Sciatic nerve (tissue), 2 donors: Measurements from ENCODE around the gene NPC1. TPM values are rescaled to one million over a fixed set of nuclear protein-coding genes. Genes with fewer than 3 reads are reported as not detected.
A peak's percentile ranks its signal among the peaks of the same experiment; 100 is the strongest.
"Not testable (repeated sequence)": the region's sequence is repeated elsewhere in the genome, so short reads cannot be mapped to it uniquely, and the experiment has no call there.

Experiments
- ATAC-seq: fragments of 200-7000 bp; cut with Tn5 transposase; one replicate; pipeline ENCODE4 v1.9.1; 2020; ENCODE audit warnings: mild to moderate bottlenecking, moderate library complexity
- DNase-seq: peaks from one replicate; pipeline ENCODE4 v3.0.0-alpha.2; 2020; ENCODE audit warnings: low spot score
- intact Hi-C: fragments of 100-400 bp; cut with DNase I; formaldehyde crosslinking; loops from one replicate; pipeline ENCODE4 v1.14.2; 2022
- total RNA-seq: library from RNA; stranded (reverse); fragmentation: NEBNext Ultra II Directional; extraction: Animal tissue kit (Norgen Biotek cat#: 25700); gene quantifications from one replicate; pipeline ENCODE4 v1.2.1, GENCODE V29; 2021
- donor health status: DM: no; HTN: no; CAD: no.
- donor health status: DM: no; HTN: no; CAD: no.

Gene NPC1
- total RNA-seq, 1 donor from 2014 or later, result 77.3 TPM

DNA sequence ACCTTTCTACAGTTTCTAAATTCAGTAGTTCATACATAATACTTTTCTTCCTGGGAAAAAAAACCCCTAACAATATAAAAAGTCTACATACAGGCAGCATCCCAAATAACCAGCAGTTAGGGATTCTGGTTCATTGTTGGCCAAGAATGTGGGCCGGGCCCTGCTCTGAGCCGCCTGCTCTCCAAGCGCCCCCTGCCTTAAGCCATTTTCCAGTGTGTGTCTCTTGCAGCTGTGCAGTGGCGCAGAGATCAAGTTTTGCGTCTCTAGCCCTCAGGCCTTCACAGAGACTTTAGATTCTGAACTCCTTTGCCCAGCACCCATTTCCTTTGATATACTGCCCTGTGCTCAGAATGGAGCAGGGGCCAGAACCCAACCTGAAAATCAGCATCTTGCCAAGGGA, 50.1 kb downstream of the NPC1 start:
- DNase-seq, result no peak
- no peak for ATAC-seq
- intact Hi-C loops, result no loop called here

DNA sequence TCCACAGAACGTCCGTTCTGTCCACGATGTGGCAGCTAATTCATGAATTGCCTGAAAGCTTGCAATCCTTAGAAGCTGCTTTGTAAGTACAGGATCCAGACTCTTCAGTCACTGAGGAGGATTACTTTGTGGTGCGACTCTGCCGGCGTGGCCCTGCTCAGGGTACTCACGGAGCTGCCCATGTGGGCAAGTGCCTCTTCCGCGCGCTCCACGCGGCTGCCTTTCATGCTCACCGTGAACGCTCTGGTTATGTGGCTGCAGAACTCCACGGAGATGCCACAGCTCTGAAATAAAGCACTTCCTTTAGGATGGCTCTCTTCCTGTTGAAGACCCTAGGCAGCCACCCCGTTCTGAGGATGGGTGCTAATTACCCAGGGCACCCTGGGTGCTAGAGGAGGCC, 52.0 kb downstream of the NPC1 start:
- intact Hi-C loops, result no loop called here
- ATAC-seq, result no peak
- no peak for DNase-seq

- intact Hi-C loops, result no loop called here
- ATAC-seq (no peak), DNase-seq (no peak)
Observed at GRCh38 chr18:23532848-23533247, 53.5 kb downstream of the NPC1 start.

GRCh38 chr18:23531912-23532311, 54.4 kb downstream of the NPC1 start:
- DNase-seq, result no peak
- intact Hi-C loops, result no loop called here
- no peak for ATAC-seq

GRCh38 chr18:23530195-23530594, 56.1 kb downstream of the NPC1 start:
- ATAC-seq, result no peak
- DNase-seq, result no peak
- intact Hi-C loops, result no loop called here

GRCh38 chr18:23529604-23530003, 56.7 kb downstream of the NPC1 start:
- intact Hi-C loops, result no loop called here

GRCh38 chr18:23528580-23529472, 57.5 kb downstream of the NPC1 start:
- no peak for DNase-seq
- ATAC-seq, result peak; percentile 90
- intact Hi-C loops, result no loop called here

More at GRCh38 chr18:23529604-23530003, 56.7 kb downstream of the NPC1 start:
- no peak for DNase-seq
- ATAC-seq, result no peak

- no peak for ATAC-seq
- intact Hi-C loops, result no loop called here
- DNase-seq, result no peak
Observed at GRCh38 chr18:23526501-23527063, 59.7 kb downstream of the NPC1 start.

DNA sequence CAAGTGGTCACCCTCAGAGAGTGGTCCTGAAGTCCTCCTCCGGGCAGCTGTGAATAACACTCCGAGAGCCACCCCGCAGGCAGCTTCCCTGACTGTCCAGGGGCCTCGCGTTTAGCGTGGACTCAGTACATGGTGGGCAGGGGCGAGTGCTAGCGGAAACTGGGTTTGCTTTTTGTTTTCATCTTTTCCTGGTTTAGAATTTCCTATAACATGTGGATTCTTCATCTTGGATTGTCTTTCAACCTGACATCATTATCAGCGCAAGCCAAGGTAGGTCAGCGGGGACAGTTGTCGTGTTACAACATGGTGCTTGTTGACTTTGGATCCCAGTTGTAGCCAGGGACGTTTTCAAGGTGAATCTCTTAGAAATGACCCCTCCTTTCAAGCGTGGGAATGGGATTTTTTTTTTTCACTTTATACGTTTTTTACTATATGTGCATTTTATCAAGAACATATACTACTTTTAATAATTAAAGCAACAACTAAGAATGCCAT, 62.0 kb downstream of the NPC1 start:
- no peak for ATAC-seq
- DNase-seq, result no peak
- intact Hi-C loops, result no loop called here

GRCh38 chr18:23523429-23524212, 62.7 kb downstream of the NPC1 start:
- intact Hi-C loops, result no loop called here
- DNase-seq, result no peak
- no peak for ATAC-seq

- DNase-seq (no peak), ATAC-seq (peak; percentile 42)
- intact Hi-C loops, result no loop called here
Observed at GRCh38 chr18:23521907-23522306, 64.4 kb downstream of the NPC1 start.

DNA sequence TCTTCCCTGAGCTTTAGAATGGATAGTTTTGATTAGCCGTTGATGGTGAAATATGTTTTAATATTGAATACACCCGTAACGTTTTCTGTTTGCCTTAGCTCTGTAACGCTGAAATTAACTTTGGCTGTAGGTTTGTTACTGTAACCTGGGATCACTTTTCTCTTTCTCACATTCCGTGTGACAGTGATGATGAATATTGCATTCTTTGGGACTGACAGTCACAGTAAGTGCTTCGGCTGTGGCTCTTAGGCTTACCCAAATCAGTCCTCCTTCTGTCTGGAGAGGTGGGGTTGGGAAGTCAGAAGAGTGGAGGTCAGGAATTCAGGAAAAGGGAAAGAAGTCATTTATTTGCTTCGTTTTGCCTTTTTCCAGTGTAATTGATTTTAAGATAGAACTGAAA, 65.0 kb downstream of the NPC1 start:
- DNase-seq (no peak), ATAC-seq (no peak)
- intact Hi-C loops, result no loop called here

DNA sequence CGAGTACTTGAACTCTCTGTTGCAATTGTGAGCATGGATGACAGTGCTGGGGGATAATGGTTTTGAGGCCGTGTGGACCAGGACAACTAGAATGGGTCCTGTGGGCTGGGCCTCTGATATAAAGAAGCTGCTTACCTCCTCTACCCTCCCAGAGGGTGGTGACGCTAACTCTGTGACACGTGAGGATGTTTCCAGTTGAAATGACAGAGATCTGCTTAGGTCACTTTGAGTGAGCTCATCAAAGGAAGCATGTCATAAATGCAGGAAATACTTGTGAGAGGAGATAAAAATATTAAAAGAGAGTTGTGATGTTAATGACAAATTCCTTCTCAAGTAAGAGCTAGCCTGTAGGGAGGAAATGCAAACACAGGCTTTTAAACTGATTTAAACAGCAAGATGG, 66.6 kb downstream of the NPC1 start:
- ATAC-seq (no peak), DNase-seq (no peak)
- intact Hi-C loops, result loop anchor here (10.0 kb wide), 1 partner anchor 65 kb away; the partner anchor contains the start of gene NPC1

DNA sequence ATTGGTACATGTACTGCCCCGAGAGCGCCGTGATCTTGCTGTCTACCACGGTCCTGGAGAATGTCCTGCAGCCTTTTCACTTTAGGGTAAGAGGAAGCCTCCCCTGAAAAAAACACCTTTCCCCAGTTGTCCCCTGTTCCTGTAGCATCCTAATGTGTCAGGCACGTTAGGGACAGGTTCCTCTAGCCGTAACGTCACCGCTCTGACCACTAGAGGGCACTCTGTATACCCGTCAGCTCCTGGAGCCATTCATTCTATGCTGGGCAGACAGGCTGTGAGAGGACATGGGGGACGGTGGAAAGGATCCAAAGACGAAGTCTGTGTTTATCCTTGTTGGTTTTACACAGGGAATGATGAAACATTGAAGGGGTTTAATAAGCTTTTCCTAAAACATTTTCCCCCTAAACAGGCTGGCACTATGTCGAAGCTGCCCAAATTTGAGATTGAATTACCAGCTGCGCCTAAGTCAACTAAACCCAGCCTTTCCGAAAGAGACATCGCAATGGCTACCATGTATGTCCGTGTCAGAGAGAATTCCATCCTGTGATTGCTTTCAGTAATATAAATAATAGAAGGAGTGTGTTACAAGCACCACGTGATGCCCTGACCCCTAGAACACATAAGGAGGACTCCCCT, 70.3 kb downstream of the NPC1 start:
- ATAC-seq, result peak; percentile 93
- DNase-seq, result peak; percentile 86
- intact Hi-C loops, result loop anchor here (10.0 kb wide), 1 partner anchor 69 kb away; the partner anchor contains the start of gene NPC1

DNA sequence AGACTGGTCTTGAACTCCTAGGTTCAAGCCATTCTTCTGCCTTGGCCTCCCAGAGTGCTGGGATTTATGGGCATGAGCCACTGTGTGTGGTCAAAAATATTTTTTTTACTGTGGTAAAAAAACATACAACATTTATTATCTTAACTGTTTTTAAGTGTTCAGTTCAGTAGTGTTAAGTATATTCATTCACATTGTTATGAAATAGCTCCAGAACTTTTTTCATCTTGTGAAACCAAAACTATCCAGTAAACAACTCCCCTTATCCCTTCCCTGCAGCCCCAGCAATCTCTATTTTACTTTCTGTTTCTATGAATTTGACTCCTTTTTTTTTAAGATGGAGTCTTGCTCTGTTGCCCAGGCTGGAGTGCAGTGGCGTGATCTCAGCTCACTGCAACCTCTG, 73.7 kb downstream of the NPC1 start:
- no peak for DNase-seq
- peak; percentile 64 for ATAC-seq
- intact Hi-C loops, result loop anchor here (10.0 kb wide), 1 partner anchor 72 kb away; the partner anchor contains the start of gene NPC1

DNA sequence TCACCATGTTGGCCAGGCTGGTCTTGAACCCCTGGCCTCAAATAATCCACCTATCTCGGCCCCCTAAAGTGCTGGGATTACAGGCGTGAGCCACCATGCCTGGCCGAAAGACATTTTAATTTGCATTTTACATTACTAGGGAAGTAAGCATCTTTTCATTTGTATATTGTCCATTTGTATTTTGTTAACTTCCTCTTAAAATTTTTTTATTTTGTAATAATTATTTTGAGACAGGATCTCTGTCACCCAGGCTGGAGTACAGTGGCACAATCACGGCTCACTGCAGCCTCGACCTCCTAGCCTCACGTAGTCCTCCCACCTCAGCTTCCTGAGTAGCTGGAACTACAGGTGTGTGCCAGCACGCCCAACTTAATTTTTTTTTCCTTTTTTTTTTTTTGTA, 74.1 kb downstream of the NPC1 start:
- intact Hi-C loops, result loop anchor here (10.0 kb wide), 1 partner anchor 73 kb away; the partner anchor contains the start of gene NPC1
- not testable (repeated sequence) for DNase-seq, ATAC-seq

GRCh38 chr18:23510923-23511322, 75.4 kb downstream of the NPC1 start:
- intact Hi-C loops, result loop anchor here (10.0 kb wide), 1 partner anchor 74 kb away; the partner anchor contains the start of gene NPC1
- not testable (repeated sequence) for DNase-seq, ATAC-seq

- DNase-seq (no peak), ATAC-seq (no peak)
- intact Hi-C loops, result no loop called here
Observed at GRCh38 chr18:23506393-23506792, 79.9 kb downstream of the NPC1 start.

- intact Hi-C loops, result no loop called here
- ATAC-seq (no peak), DNase-seq (no peak)
Observed at GRCh38 chr18:23504720-23505119, 81.6 kb downstream of the NPC1 start.
